Stimulated activated CD8-positive, alpha-beta memory T cell treated with anti-CD3 and anti-CD28 coated beads, Interleukin-15, amount 100 ng/mL, for 24 hours (primary cell): ENCODE measurements around the gene KPNA1.
"Not testable (repeated sequence)": the region's sequence is repeated elsewhere in the genome, so short reads cannot be mapped to it uniquely, and the experiment has no call there.

Experiments
- DNase-seq: peaks from one replicate; pipeline ENCODE4 v3.0.0-alpha.2; 2020; ENCODE audit warnings: low read depth

Gene KPNA1

DNA sequence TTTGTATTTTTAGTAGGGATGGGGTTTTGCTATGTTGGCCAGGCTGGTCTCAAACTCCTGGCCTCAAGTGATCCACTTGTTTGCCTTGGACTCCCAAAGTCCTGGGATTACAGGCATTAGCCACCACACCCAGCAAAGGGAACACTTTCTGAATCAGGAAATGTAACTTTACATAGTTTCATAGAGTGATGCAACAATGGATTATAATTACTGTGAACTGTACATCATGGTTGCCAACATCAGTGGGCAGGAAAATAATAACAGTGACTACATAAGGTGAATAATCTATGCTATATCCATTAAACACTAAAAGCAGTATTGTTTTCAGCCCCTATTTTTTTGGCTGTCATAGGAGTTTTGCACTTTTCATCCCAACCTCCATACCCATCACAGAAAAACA, 5.0 kb upstream of the KPNA1 start:
- DNase-seq = no peak

DNA sequence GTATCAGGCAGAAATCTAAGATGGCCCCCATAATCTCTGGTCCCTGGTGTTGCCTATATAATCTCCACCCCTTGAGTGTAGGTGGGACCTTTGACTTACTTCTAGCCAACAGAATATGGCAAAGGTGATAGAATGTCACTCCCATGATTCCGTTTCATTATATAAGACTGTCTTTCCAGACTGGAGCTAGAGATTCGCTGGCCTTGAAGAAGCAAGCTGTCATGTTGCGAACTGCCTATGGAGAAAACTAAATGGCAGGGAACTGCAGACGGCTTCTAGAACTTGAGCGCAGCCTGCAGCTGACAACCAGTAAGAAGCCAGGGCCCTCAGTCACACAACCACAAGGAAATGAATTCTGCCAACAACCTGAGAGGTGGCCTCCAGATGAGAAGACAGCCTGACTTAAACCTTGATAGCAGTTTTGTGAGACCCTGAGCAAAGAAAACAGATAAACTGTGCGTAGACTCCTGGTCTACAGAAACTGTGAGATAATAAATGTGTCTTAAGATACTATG, 2.2 kb upstream of the KPNA1 start:
- no peak for DNase-seq

DNA sequence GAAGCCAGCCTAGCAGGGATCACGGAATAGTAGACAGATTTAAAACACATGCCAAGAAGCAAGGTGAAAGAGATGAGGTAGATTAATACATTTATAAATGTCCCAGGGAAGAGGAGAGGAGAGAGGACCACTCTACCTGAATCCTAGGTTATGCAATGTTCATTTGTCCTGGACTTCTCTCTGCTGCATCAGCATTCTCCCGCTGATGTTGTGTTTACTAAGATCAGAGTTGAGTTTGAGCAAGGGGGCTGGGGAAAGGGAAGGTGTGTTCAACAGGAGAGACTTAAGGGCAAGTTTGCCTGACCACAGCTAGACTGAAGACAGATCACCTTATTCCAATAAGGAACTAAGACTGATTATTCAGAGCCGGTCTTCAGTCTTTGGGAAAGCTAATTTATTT, 1.1 kb upstream of the KPNA1 start:
- DNase-seq = no peak

DNA sequence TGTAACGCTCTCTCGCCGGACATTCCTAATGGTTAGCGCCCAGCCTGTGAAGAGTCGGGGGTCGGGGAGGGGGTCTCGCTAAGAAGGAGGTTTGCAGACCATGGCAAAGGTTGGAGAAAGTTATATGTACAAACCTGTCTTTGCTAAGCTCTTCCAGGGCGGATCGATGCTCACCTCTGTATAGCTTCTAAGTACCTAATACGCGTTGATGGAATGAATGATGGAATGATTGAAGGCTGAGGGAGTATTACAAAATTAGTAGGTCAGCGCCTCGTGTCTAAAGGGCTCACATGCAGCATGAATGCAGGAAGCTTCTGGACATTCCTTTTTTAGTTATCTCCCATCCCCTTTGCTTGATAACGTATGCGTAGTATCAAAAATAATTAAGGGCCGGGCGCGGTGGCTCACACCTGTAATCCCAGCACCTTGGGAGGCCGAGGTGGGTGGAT, 305 bp upstream of the KPNA1 start:
- DNase-seq = no peak

DNA sequence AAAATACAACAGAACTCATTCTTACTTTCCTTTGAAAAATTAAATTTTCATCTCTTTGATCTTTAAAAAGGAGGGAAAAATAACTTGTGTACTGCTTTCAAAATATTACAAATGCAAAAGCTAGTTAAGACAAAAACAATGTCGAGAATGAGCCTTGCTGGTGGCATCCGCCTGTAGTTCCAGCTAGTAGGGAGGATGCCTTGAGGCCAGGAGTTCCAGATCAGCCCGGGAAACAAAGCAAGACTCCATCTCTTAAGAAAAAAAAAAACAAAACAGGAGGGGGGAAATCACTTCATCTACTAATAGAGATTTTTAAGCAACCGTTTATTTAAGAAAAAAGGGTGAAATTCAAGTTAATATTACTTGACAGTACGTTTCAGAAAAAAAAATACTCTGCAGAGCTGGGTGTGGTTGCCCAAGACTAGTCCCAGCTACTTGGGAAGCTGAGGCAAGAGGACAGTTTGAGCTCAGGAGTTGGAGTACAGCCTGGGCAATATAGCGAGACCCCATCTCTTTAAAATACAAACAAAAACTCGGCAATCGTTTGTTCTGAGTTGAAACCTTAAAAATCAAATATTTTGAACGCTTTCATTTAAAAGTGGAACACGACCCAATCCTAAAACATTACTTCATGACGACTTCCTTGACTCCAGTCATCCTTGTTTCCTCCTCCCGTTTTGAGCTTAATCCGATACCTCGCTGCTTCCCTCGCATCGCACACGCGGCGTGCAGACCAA, 1.2 kb downstream of the KPNA1 start:
- no peak for DNase-seq

DNA sequence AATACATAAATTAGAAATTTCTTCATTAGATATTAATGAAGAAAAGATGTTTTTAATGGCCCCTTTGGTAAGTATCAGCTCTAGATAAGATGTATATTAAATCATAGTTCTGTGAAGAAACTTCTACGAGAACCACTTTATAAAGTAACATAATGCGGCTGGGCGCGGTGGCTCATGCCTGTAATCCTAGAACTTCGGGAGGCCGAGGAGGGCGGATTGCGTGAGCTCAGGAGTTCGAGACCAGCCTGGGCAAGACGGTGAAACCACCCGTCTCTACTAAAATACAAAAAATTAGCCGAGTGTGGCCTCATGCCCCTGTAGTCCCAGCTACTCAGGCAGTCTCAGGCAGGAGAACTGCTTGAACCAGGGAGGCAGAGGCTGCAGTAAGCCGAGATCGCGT, 2.5 kb downstream of the KPNA1 start:
- DNase-seq = no peak

DNA sequence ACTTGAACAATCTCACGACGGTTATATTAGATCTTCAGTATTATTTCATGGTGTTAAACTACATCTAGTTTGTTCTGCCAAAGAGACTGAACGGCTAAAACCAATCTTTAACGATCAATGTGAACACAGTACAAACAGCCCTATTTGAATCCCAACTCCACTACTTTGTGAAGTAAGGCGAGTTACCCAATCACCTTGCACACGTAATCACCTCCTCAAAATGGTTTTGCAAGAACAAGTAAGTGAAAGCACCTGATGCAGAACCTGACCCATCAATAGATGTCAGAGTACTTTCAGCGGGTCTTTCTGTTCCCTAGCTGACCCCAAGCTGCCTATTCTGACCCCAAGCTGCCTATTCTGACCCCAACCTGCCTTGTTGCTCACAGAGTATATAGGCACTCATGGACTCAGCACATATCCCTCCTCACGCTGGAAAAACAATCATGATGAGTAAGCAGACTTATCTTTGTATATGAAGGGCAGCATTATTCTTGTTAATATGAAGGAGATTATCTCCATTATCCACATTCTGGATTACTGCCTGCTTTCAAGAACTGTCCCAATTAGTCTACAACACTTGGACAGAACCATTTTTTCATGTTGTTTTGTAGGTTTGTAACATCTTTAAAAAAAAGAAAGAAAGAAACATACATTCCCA, 3.7 kb downstream of the KPNA1 start:
- DNase-seq = no peak

DNA sequence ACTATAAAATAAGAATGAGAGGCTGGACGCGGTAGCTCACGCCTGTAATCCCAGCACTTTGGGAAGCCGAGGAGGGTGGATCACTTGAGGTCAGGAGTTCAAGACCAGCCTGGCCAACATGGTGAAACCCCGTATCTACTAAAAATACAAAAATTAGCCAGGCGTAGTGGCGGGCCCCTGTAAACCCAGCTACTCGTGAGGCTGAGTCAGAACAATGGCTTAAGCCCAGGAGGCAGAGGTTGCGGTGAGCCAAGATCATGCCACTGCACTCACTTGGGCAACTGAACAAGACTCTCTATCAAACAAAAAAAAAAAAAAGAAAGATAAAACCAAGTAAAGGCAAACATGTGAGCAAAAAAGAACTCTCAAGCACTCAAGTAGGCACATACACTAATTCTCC, 5.8 kb downstream of the KPNA1 start:
- not testable (repeated sequence) for DNase-seq

DNA sequence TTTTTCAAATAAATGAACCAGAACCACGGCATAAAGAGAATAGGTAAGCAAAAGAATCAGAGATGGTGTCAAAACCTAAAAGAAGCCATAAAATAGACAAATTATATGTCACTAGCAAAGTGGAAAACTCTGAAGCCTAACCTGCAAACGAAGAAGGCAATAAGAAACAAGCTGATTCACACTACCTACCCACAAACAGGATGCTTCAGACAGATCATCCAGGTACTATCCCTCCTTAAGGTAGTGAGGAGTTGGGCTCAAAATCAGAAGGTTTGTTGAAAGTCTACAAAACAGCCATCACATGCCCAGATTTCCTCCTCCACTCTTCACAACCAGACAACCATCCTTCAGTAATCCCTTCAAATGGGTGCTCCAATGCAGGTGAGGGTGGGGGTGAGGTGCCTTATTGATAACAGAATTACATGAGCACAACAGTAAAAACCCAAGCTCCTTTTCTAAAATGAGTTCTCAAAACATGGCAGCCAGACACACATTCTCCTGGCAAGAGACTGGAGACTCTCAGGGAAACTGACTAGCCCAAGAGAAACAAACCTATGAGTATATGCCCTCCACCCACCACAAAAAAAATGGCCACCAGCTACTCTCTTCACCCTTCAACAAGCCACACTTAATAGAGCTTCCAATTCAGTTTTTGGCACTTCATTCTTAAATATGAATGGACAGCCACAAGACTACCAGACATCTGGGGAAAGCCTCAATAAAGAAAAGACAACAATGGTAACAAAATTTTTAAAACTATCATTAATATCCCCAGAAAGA, 6.4 kb downstream of the KPNA1 start:
- no peak for DNase-seq

DNA sequence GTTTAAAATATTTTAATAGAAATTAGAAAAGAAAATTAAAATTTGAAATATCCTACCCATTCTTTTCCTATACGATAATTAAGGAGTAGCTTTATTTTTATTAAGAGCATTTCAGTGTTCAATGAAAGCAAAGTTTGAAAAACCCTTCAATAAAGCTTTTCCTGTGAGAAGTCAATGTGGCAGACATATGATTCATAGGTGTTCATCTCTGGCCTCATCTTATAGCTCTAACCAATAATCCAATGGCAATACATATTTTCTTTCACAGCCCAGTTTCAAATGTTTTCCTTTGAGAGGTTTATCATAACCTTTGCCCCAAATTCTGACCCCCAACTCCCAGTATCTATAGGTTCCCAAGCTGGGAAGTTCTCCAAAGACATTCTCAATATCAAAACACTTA, 8.3 kb downstream of the KPNA1 start:
- no peak for DNase-seq

DNA sequence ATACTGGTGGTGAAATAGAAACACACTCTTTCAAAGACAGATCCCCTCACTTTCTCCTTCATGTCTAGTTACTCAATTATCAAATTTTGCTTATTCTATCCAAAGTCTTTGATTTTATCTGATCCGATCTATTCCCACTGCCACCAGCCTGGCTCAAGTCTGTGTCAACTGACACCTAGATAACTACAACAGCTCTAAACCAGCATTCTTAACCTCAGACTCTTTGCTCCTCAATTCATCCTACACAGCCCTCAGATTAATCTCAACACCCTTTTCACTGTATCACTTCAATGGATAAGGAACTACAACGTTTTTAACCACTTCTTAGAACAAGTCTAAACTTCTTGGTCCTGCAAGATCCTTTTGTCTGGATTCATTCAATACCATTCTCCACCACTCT, 9.1 kb downstream of the KPNA1 start:
- no peak for DNase-seq

DNA sequence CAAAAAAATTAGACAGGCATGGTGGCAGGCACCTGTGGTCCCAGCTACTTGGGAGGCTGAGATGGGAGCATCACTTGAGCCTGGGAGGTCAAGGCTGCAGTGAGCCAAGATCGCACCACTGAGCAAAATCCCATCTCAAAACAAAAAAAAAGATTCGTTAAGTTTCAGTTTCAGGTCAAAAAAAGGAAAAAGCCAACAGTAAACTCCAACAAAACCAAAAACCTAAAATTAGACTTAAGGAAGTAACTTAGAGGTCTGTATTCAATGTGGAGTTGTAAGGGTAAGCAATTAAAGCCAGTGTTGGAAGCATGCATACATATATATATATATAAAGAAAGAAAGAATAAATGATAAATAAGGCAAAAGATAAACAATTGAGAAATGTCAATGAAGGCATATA, 11.8 kb downstream of the KPNA1 start:
- no peak for DNase-seq

DNA sequence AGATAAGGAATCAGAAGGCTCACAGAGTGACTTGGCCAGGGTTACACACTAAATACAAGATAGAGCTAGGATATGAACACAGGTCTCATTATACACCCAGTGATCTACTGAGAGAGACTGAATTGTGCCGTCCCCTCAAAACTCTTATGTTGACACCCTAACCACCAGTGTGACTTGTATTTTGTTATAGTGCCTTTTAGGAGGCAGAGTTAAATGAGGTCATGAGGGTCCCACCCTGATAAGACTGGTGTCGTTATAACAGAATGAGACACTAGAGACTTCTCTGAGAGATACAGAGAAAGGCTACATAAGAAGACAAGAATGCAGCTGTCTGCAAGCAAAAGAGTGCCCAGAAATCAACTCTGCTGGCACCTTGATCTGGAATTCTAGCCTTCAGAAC, 12.6 kb downstream of the KPNA1 start:
- DNase-seq = no peak

DNA sequence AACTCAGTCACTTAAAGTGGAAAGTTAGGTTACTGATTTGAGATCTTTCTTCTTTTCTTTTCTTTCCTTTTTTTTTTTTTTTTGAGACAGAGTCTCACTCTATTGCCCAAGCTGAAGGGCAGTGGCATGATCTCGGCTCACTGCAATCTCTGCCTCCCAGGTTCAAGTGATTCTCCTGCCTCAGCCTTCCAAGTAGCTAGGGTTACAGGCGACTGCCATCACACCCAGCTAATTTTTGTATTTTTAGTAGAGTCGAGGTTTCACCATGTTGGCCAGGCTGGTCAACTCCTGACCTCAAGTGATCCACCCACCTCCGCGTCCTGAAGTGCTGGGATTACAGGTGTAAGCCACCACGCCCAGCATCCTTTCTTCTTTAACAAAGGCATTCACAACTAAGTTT, 13.8 kb downstream of the KPNA1 start:
- not testable (repeated sequence) for DNase-seq

DNA sequence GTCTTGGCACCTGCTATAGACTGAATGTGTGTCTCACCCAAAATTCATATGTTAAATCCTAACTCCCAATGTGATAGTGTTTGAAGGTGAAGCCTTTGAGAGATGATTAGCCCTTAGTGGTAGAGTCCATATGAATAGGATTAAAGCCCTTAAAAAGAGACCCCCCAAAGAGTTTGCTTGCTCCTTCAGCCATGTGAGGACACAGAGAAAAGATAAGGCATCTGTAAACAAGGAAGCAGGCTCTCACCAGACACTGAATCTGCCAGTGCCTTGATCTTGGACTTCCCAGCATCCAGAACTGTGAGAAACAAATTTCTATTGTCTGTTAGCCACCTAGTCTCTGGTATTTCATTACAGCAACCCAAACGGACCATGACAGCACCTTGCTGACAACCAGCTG, 16.6 kb downstream of the KPNA1 start:
- DNase-seq = no peak

DNA sequence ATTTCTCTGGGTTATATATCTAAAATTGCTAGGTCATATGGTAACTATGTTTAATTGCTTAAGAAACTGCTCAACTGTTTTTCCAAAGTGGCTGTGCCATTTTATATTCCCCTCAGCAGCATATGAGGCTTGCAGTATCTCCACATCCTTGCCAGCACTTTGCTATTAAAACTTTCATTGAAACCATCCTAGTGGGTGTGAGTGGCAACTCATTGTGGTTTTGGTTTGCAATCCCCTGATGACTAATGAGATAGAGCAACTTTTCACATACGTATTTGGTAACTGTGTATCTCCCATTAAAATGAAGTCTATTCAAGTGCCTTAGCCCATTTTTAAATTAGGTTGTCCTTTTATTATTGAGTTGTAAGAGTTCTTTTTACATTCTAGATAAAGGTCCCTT, 17.3 kb downstream of the KPNA1 start:
- no peak for DNase-seq

DNA sequence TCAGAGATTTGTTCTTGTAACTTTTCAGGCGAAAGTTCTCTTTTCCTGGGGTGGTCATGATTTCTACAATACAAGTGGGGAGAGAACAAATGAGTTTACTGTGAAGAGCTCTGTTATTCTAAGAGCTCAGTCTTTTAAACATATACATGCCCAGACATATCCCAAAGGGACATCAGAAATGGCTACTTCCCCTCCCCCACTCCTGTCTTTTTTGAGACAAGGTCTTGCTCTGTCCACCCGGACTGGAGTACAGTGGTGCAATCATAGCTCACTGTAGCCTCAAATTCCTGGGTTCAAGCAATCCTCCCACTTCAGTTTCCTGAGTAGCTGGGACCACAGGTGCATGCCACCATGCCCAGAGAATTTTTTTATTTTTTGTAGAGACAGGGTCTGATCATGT, 18.2 kb downstream of the KPNA1 start:
- no peak for DNase-seq

DNA sequence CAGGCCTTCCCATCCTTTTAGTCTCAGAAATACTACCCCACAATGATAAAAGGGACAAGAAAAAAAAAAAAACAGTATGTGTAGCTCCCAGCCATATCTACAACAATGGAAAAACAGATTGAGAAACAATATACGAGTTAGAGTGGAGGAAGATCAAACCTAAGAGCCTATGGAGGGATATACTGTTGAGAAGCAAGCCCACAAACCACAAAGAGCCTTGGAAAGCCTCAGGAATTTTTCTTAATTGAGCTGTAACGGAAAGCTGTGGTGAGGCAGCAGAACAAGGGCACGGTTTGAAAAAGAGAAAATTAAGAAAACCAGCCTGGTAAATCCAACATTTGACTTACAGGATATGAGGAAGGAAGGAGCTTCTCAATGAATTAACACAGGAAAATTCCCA, 21.4 kb downstream of the KPNA1 start:
- no peak for DNase-seq

DNA sequence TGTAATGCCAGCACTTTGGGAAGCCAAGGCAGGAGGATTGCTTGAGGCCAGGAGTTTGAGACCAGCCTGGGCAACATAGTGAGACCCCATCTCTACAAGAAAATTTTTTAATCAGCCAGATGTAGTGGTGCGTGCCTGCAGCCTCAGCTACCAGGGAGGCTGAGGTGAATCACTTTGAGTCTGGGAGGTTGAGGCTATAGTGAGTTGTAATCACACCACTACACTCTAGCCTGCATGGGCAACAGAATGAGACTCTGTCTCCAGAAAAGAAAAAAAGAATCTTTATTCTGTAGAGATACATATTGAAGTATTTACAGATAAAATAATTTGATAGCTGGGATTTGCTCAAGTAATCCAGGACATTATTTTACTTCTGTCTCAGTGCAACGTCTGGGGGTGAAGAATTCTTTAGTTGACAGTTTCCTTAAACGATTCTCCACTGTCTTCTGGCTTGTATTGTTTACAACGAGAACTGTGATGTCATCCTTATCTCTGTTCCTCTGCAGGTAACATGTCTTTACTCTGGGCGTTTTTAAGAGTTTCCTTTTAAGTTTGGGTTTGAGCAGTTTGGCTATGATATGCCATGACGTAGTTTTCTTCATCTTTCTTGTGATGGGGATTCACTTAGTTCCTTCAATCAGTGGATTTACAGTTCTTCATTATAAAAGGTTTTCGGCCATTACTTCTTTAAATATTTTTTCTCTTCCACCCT, 26.3 kb downstream of the KPNA1 start:
- no peak for DNase-seq

DNA sequence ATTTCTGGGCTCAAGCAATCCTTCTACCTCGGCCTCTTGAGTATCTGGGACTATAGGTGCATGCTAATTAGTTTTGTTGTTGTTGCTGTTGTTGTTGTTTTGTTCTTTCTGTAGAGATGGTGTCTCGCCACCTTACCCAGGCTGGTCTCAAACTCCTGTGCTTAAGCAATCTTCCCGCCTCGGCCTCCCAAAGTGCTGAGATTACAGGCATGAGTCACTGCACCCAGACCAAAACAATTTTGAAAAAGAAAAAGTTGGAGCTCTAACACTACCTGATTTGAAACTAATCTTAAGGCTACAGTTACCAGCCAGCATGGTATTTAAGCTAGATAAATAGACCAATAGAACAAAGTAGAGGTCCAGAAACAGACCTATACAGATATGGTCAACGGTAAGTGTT, 29.8 kb downstream of the KPNA1 start:
- DNase-seq = no peak

DNA sequence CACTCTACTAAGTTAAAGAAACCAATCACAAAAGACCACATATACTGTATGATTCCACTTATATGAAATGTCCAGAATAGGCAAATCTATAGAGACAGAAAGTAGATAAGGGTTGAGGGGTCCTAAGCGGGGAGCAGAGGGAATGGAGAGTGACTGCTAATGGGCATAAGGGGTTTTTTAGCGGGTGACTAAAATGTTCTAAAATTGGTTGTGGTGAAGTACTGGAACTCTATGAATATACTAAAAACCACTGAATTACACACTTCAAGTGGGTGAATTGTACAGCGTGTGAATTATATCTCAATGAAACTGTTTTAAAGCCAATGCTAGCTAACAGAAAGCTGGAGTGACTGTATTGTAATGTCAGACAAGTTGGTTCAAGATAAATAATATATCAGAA, 33.3 kb downstream of the KPNA1 start:
- DNase-seq = no peak

DNA sequence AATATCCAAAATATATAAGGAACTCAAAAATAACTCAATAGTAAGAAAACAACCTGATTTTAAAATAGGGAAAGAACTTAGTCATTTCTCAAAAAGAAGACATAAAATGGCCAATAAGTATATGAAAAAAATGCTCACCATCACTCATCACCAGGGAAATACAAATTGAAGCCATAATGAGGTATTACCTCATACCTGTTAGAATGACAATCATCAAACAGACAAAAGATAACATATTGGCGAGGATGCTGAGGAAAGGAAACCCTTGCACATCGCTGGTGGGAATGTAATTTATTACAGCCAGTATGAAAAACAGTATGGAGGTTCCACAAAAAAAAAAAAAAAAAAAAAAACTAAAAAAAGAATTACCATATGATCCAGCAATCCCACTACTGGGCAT, 38.2 kb downstream of the KPNA1 start:
- no peak for DNase-seq
